IMR-90 (cell line): Measurements from ENCODE around the gene TELO2. TPM values are rescaled to one million over a fixed set of nuclear protein-coding genes. Genes with fewer than 3 reads are reported as not detected.
"Not testable (repeated sequence)": the region's sequence is repeated elsewhere in the genome, so short reads cannot be mapped to it uniquely, and the experiment has no call there.

Experiments used
- ATAC-seq: fragments of 200-7000 bp; cut with Tn5 transposase; 2 replicates; pipeline ENCODE4 v1.9.1; 2020; ENCODE audit warnings: low read depth, mild to moderate bottlenecking, moderate library complexity
- BruUV-seq: library from RNA; stranded (reverse); fragments of 400-500 nt; replicated peaks from 2 replicates; lab custom pipeline; 2021; lab: Mats Ljungman, UMichigan
- CTCF ChIA-PET: fragments of 300-600 bp; formaldehyde crosslinking; extraction: SDS; loops from one replicate; lab custom pipeline; 2021; ENCODE audit warnings: antibody characterized with exemption; lab: Yijun Ruan, JAX
- POLR2A ChIA-PET: fragments of 300-600 bp; sonication (Branson Sonifier 250); formaldehyde crosslinking; loops from one replicate; lab custom pipeline; 2022; ENCODE audit warnings: antibody characterized with exemption; ENCODE audit not compliant: unreplicated experiment; lab: Charles Lee
- DNase-seq: peaks from one replicate; pipeline ENCODE4 v3.0.0; 2013
- H2AFZ ChIP-seq: replicated peaks from 2 replicates; pipeline ENCODE3; 2013; ENCODE audit warnings: low read length, mild to moderate bottlenecking; ENCODE audit not compliant: poor library complexity
- H2AK5ac ChIP-seq: 2 replicates; pipeline ENCODE4 v1.6.1; 2013; ENCODE audit warnings: low read depth, low read length, inconsistent platforms
- H2AK9ac ChIP-seq: replicated peaks from 2 replicates; pipeline ENCODE3; 2013; ENCODE audit warnings: mild to moderate bottlenecking, low read depth, low read length, moderate library complexity; ENCODE audit not compliant: poor library complexity
- H2BK120ac ChIP-seq: 2 replicates; pipeline ENCODE4 v1.6.1; 2013; ENCODE audit warnings: low read depth, low read length, inconsistent platforms
- H2BK15ac ChIP-seq: 3 replicates; pipeline ENCODE4 v1.6.1; 2013; ENCODE audit warnings: low read depth, low read length, inconsistent platforms
- H2BK20ac ChIP-seq: 2 replicates; pipeline ENCODE4 v1.6.1; 2013; ENCODE audit warnings: low read depth, mild to moderate bottlenecking, inconsistent platforms, low read length, moderate library complexity
- H2BK5ac ChIP-seq: 2 replicates; pipeline ENCODE4 v1.6.1; 2013; ENCODE audit warnings: mild to moderate bottlenecking, low read depth, low read length, inconsistent platforms; ENCODE audit not compliant: poor library complexity, severe bottlenecking
- H3K14ac ChIP-seq: replicated peaks from 2 replicates; pipeline ENCODE4 v1.6.1; 2013; ENCODE audit warnings: low read depth, low read length, inconsistent platforms
- H3K18ac ChIP-seq: 2 replicates; pipeline ENCODE4 v1.6.1; 2013; ENCODE audit warnings: low read depth, low read length, control low read depth
- H3K23ac ChIP-seq: 2 replicates; pipeline ENCODE4 v1.6.1; 2013; ENCODE audit warnings: low read depth, low read length, inconsistent platforms
- H3K27ac ChIP-seq: 2 replicates; pipeline ENCODE4 v1.5.1; 2013; ENCODE audit warnings: mild to moderate bottlenecking, control low read depth, low read length; ENCODE audit not compliant: insufficient read depth
- H3K27me3 ChIP-seq: 2 replicates; pipeline ENCODE4 v1.6.1; 2013; ENCODE audit warnings: low read length; ENCODE audit not compliant: control insufficient read depth, insufficient read depth
- H3K36me3 ChIP-seq: 2 replicates; pipeline ENCODE4 v1.6.1; 2013; ENCODE audit warnings: low read length, mixed read lengths; ENCODE audit not compliant: control insufficient read depth, insufficient read depth
- H3K4ac ChIP-seq: 2 replicates; pipeline ENCODE4 v1.6.1; 2013; ENCODE audit warnings: low read depth, low read length, inconsistent platforms
- H3K4me1 ChIP-seq: 2 replicates; pipeline ENCODE4 v1.6.1; 2013; ENCODE audit warnings: low read length, mixed read lengths; ENCODE audit not compliant: control insufficient read depth, insufficient read depth
- H3K4me2 ChIP-seq: 2 replicates; pipeline ENCODE4 v1.6.1; 2013; ENCODE audit warnings: low read depth, mild to moderate bottlenecking, control low read depth, low read length, moderate library complexity
- H3K4me3 ChIP-seq: 2 replicates; pipeline ENCODE4 v1.5.1; 2013; ENCODE audit warnings: low read depth, mild to moderate bottlenecking, control low read depth, low read length, moderate library complexity; ENCODE audit not compliant: insufficient read depth
- H3K56ac ChIP-seq: 2 replicates; pipeline ENCODE4 v1.6.1; 2013; ENCODE audit warnings: low read length, inconsistent platforms; ENCODE audit not compliant: insufficient read depth; ENCODE audit errors: extremely low read depth
- H3K79me1 ChIP-seq, 2 experiments: 2 replicates each; pipeline ENCODE4 v1.6.1; 2013; ENCODE audit warnings: low read length in 2 of 2, inconsistent platforms in 1 of 2, low read depth in 1 of 2
- H3K9ac ChIP-seq: 2 replicates; pipeline ENCODE4 v1.6.1; 2013; ENCODE audit warnings: low read depth, low read length, control low read depth
- H3K9me1 ChIP-seq: 2 replicates; pipeline ENCODE4 v1.6.1; 2013; ENCODE audit warnings: low read length, inconsistent platforms; ENCODE audit not compliant: insufficient read depth
- H3K9me3 ChIP-seq: 2 replicates; pipeline ENCODE4 v1.6.1; 2013; ENCODE audit warnings: low read length; ENCODE audit not compliant: control insufficient read depth, insufficient read depth
- H4K20me1 ChIP-seq: 2 replicates; pipeline ENCODE4 v1.6.1; 2013; ENCODE audit warnings: low read length, inconsistent platforms; ENCODE audit not compliant: insufficient read depth
- H4K5ac ChIP-seq: 2 replicates; pipeline ENCODE4 v1.6.1; 2013; ENCODE audit warnings: mild to moderate bottlenecking, low read depth, low read length, control low read depth
- H4K8ac ChIP-seq, 2 experiments: 2 replicates each; pipeline ENCODE4 v1.6.1; 2013; ENCODE audit warnings: low read depth in 2 of 2, low read length in 2 of 2, control low read depth in 1 of 2, inconsistent platforms in 1 of 2
- H4K91ac ChIP-seq: 2 replicates; pipeline ENCODE4 v1.6.1; 2013; ENCODE audit warnings: low read depth, low read length, inconsistent platforms; ENCODE audit not compliant: insufficient read depth
- WGBS, 2 experiments: methylation state at CpG; one replicate each; pipeline versions ENCODE4 v1.1.5 to v1.1.7; 2013; ENCODE audit warnings: missing lambda C conversion rate in 2 of 2; ENCODE audit not compliant: insufficient read length in 1 of 2; ENCODE audit errors: extremely low coverage in 2 of 2; 5-methylcytosine and 5-hydroxymethylcytosine counted together
- dilution Hi-C: fragments of 300-500 bp; cut with HindIII; formaldehyde crosslinking; loops from one replicate; pipeline ENCODE4 v1.14.3; 2018; ENCODE audit warnings: low sequenced_read_pairs; ENCODE audit not compliant: unreplicated experiment
- in situ Hi-C: fragments of 300-500 bp; cut with MboI; formaldehyde crosslinking; loops from 3 replicates; pipeline ENCODE4 v1.14.3; 2019; ENCODE audit warnings: low sequenced_read_pairs, inconsistent platforms, mixed read lengths
- intact Hi-C: fragments of 100-400 bp; cut with micrococcal nuclease; formaldehyde crosslinking; loops from 2 replicates; pipeline ENCODE4 v1.10.0; 2022
- polyA plus RNA-seq, 3 experiments: library from polyadenylated mRNA; depleted of rRNA; stranded (reverse); fragments of >200 nt; gene quantifications; 2 replicates each; pipeline ENCODE4 v1.2.3, GENCODE V29; 2012; ENCODE audit warnings: low replicate concordance in 1 of 3
- total RNA-seq: library from RNA; depleted of rRNA; stranded (reverse); fragments of >200 nt; gene quantifications from 2 replicates; pipeline ENCODE4 v1.2.3, GENCODE V29; 2012

Gene TELO2
- total and polyA plus RNA-seq, 2 of the 4 experiments (the other 2 are of a cell fraction), result 6.6 to 26.6 TPM

GRCh38 chr16:1469141-1469540 is 24.0 kb upstream of the TELO2 start:
- H3K18ac ChIP-seq, H3K4me1 ChIP-seq, DNase-seq, ATAC-seq, H2AFZ ChIP-seq, H3K14ac ChIP-seq, H3K23ac ChIP-seq, H4K5ac ChIP-seq, H3K27ac ChIP-seq, in situ Hi-C loops, POLR2A ChIA-PET, H2BK15ac ChIP-seq, H3K4me2 ChIP-seq, H3K56ac ChIP-seq, H2BK120ac ChIP-seq, H3K4ac ChIP-seq, H3K4me3 ChIP-seq, H3K27me3 ChIP-seq, H2BK20ac ChIP-seq, H3K9me3 ChIP-seq, dilution Hi-C loops, intact Hi-C loops, BruUV-seq, H4K8ac ChIP-seq, H4K91ac ChIP-seq, H2BK5ac ChIP-seq, H3K9ac ChIP-seq, H2AK5ac ChIP-seq, CTCF ChIA-PET, H2AK9ac ChIP-seq: not testable (repeated sequence)
- Histone ChIP-seq H4K20me1 (peaks cover 46% of the 10 kb centered on the region), H3K36me3 (peaks cover 10% of the 10 kb centered on the region; the same call in 1 of the 2 replicates), H3K9me1 (peaks cover 14% of the 10 kb centered on the region), H3K79me1 (peaks cover 30 to 69% of the 10 kb centered on the region in 2 experiments)
- WGBS, 2 experiments, result no CpG with 5 or more reads among the region's 5 CpGs
